ENCODE measurements around the gene LRMDA.

Gene LRMDA

DNA sequence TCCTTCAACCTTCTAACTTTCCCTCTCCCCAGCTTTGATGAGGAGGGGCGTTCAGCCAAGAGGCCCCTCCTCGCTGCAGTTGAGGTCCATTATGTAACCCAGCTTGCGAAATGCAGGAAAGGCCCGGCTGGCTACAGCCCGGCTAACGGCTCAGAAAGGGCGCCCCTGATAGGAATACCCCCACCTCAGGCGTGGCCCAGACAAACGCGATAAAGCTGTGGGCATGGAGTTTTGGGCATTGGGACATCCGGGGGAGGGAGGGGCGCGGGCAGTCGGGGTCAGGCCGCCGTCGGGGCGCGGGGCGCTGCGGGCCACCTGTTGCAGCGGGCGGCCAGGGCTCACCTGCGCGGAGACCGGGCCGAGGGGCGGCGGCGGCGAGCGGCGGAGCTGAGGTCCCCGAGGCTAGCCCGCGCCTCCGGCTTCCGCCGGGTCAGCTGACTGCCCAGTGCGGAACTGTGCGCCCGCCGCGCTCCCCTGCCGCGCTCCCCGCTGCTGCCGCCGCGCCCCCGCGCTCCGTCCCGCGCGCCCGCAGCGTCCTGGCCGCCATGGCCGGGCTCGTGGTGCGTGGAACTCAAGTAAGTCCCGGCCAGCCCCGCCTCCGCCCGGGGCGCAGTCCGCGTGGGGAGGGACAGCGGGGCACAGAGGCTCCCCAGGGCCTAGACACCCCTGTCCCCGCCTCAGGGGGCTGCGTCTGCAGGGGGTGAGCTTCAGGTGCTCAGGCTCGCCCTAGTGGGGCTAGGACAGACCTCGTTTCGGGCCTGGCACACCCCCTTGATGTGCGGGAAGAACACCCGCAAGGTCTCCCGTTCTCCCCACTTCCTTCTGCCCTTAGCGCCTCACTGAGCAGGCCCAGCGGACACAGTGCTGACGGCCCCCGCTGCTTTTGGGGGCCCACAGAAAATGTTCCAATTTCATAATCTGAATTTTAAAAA lies at the start of gene LRMDA:
Gene LRMDA, plus strand, starts transcription at position 445 of the 932 bp plus-strand sequence.
- no peak for DNase-seq

DNA sequence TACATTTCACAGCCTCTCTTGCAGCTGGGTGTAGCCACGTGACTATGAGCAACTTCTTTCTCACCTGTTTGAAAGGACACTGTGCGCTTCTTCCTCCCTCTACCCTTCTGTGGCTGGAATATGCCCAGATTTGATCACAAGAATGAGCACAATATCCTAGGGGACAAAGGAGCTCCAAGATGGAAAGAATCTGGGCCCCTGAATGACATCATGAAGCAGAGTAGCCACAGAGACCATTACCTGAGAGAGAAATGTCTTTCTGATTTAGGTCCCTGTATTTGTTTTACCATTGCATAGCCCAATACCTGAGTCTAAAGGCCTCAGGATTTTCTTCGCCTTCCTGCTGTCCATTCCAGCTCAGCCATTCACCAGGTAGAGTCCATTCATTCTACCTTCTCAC lies 45.3 kb upstream of the LRMDA start:
- DNase-seq: no peak

DNA sequence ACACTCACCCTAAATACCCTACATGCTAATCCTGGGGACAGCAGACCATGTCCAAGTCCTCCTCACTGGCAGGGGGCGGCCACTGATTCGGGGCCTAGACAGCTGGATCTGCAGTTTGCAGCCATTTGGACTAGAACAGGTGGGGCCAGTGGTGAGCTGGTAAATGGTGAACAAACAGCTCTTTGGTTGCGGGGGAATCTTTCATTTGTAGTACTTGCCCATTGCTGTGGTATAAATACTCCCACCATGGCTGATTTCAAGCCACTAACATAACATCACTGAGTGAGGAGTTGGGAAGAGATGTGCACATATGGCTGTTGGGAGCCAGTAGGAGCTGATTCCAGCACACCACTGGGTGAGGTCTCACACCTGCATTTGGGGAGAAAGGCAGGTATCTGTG lies 43.3 kb upstream of the LRMDA start:
- DNase-seq: no peak

DNA sequence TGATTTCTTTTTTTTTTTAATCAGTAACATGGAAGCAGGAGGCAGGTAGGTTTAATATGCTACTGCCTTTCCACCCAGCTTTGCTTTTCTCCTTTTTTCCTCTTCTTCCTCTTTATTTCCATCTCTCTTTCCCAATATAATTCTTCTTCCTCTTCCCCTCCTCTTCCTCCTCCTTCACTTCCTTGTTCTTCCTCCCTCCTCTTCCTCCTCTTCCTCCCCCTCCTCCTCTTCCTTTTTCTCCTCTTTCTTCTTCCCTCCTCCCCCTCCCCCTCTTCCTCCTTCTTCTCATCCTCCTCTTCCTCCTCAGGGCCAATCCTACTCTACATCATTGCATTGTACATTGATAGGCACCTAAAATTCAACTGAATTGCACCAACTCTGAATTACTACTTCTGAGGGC lies 41.2 kb upstream of the LRMDA start:
- no peak for DNase-seq

DNA sequence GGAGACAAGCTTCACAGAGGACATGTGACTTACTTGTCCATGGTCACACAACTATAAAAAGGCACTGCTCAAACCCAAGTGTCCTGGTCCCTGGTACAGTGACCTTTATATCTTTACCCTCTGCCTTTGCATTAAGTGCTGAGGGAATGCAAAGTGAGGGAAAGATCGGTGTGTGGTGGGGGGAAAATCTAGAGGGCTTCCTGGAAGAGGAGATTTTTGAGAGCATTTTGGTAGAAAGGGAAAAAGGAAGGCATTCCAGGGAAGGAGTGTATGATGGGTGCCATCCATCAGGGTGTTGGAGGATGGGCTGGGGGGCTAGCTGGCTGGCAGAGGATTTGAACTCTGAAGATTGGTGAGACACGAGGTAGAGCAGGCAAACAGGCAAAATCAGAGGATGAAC lies 39.2 kb upstream of the LRMDA start:
- no peak for DNase-seq

DNA sequence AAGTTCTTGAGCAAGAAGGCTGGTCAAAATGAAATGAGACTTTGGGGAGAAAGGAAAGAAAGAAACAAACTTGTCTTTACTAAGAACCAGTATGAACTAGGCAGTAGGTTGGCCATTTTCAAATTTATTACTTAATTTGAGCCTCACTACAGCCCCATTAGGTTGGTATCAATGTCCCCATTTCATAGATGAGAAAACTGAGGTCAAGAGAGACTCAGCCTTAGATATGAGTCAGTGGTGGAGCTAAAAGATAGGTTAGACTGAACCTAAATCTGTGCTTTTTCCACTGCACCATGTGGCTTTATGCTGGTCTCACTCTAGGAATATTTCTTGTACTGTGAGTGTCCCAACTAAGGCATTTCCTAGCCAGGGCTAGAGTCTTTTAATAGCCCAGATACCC lies 38.7 kb upstream of the LRMDA start:
- DNase-seq: no peak

DNA sequence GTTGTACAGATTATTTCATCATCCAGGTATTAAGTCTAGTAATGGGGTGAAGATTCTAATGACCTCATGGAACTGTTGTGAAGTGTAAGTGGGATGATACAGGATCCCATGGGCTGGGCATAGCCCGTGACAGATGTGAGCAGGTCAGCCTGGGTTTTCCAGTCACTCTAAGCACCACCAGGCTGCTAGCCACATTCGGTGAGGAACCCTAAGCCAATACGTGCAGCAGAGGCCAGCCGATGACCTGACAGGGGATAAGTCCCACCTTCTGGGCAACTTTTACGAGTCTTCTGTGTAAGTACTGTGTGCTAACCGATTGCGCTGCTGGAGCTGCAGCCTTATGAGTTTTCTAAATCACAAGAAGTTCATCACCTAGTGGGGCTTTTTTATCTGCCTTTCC lies 37.2 kb upstream of the LRMDA start:
- no peak for DNase-seq

DNA sequence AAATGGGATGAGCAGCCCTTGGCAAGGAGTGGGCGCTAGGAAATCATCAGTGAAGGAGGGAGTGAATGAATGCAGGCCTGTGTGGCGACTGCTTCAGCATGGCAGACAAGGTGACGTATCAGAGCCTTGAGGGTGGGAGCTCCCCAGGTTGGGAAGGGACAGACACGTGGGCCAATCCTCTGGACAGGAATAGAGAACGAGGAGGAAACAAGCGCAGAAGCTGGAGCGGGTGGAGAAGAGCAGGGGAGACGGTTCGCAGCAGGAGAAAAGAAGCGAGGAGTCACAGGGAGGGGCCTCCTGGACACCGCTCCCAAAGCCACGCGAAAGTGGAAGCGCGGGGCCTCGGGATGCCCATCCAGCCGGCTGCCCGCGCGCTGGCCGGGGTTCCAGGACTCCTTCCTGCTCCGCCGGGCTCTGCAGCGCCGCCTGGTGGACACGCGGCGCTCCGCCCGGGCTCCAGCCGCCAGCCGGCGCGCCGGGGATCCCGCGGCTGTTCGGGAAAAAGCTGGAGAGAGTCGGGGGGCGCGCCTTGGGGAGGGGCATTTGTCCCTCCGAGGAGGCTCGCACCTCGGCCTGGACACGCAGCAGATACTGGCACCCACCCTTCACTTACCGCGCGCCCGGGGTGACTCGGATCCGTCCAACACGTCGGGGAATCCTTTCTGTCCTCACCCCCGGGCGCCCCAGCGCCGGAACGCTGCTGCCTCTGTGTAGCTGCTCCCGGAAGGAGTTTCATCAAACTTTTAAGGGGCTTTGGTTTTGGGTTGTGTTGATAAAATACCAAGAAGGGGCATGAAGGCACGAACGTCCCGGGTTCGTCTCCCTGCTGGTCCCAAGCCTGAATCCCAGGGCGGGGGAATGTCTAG lies 36.1 kb upstream of the LRMDA start:
- no peak for DNase-seq

DNA sequence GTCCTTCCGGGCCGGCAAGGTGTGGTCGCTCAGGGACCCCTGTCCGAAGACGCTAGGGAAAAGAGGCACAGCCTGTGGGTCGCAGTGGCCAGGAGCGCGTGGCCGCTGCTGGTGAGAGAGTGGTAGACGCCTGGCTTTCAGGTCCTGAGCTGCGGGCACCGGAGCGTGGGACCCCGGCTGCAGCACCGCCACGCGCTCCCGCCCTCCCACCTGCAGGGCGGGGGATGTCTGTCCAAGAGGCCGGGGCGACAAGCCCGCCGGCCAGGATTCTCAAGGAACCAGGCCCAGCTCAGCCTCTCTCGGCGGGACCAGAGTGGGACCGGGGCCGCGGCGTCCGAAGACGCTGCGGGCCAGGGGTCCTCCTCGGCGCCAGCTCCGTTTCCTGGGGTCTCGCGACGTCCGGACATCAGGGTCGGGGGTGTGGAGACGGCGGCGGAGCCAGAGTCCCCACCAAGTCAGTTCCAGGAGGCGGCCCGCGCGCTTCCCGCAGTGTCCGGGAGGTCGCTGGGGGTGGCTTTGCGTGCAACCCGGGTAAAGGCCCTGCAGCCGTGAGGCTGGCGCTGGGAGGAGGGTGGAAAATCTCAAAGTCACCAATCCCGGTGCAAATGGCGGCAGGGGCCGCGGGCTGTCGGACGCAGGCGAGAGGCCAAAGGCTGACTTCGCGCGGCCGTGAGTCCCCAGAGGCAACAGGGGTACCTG lies 35.3 kb upstream of the LRMDA start:
- no peak for DNase-seq

DNA sequence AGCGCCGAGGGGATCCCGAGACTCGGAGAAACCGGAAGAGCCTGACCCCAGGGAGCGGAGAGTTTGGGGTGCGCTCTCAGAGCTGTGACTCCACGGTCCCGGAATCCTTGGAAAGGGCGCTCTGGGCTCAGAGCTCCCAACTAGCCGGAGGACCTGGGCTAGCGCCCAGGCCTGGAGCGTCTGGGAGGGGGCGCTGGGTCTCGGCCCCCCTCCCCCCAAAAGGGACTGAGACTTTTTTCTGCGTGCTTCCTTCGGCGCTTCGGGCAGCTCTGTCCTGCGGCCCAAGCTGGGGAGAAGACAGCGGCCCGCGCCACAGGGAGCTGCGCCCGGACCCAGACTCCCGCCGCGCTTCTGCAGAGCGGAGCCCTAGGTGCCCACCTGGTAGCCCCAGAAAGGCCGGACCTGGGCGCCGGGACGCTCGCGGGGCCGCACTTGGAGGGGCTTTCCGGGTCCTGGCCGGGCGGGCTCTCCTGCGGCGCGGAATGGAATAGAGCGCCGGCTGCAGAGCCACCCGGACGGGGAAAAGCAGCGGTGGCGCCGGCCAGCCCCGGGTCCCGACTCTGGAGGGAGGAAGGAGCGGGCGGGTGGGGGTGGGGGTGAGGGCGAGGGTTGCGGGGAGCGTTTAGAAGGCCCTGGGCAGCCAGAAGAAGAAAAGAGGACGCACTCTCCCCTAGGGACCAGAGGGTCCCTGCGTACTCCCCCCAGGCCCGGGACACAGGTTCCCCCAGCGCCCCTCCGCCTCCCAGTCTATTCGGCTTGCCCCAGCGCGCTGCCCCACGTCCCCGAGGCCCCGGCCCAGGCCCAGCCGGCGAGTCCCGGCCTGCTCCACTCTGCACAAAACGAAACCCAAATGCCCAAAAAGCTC lies 34.6 kb upstream of the LRMDA start:
- DNase-seq: no peak

DNA sequence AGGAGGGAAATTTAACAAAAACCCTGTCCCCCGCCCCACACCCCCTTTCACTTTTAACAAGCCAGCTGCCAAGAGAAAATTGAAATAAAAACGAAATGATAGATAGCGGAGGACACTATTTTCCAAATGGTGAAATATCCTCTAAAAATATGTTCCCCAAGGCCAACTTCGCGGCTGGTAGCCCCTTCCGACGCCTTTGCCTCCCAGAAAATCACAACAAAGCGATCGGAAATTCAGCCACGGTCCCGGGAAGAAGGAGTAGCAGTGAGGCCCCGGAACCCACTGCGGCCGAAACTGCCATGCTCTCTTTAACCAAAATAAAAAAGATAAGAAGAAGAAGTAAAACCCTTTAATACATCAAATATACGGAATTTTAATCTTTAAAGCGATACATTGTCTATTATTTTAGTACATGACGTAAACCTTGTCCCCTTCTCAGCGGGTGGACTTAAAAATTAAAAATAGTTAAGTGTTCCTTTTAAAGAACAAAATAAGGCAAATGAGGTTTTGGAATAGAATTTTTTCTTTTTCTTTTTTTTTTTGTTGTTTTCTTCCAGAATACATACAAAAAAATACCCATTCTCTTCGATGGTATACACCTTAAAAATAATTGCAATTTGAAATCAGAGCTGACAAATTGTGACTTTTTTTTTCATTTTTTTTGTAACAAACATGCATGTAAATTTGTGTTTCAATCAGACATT lies 33.8 kb upstream of the LRMDA start:
- no peak for DNase-seq

DNA sequence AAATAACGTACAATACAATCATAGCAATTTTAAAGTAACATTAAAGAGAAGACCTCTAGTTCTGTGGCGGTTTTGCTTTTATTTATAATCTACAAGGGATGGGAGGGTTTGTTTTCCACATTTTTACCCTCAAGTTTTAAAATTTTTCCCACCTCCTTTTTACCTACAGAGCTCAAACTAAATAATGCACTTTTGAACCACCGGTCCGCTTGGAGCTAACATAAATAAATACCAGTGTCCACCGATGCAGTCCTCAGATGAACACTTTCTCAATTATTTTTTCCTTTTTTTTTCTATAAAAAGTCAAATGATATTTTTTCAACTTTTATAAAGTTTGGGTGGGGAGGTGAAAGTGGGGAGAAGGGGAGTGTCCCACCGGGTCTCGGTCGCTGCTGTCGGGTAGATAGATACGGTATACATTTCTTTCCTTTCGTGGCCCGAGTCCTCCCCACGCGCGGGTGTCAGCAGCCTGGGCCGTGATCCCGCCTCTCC lies 33.2 kb upstream of the LRMDA start:
- DNase-seq: no peak

DNA sequence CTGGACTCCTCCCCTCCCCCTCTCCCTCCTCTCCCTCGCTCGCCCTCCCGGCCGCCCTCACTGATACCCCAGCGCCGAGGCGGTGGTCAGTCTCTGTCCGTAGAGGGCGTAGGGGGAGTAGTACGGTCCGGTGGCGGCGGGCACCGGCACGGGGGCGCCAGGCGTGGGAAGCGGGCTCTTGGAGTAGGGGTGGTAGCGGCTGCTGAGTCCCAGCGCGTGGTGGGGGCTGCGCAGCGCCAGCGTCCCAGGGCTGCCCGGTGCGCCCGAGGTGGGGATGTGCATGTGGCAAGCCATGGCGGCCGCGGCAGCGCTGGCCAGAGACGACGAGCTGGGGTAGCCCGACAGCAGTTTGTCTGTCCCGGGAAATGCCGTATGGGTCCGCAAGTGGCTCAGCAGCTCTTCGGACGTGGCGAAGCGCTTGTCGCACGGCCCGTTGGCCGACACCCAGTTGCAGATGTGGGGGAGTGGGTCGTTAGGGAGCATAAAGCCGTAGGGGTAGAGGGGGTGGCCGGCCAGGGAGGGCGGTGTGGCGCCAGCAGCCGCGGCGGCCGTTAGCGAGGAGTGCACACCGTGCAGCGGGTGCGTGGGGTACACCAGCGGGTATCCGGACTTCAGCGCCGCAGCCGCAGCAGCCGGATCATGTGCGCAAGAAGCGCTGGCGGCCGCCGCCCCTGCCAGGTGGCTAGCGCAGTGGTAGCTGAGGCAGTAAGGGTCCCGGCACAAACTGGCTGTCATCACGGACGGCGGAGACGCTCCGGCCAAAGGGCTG lies 32.5 kb upstream of the LRMDA start:
- no peak for DNase-seq

DNA sequence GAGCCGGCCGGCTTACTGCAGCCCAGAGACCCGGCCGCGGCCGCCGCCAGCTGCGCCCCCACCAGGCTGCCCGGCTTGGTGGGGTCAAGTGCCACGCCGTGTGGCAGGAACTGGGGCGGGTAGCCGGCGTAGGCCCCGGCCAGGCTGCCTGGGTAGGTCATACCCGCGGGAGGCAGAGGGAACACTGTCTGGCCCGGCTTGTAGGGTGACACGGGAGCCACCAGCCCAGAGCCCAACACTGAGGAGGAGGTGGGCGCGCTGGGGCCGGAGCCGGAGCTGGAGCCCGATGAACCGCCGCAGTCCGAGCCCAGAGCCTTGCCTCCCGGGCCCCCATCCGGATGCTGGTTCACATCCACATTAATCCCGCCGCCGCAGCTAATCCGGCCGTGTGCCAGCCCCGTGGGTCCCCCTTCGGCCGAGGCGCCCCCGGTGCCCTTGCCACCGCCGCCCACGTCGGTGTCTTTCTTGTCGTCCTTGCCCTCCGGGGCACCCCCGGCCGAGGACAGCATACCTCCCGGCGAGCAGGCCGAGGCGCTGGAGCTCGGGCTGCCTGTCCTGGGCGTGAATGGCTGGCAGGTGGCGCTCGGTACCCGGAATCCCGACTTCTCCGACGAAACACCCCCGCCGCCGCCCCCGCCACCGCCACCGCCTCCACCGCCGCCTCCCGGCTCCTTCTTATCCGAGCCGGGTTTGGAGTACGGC lies 31.8 kb upstream of the LRMDA start:
- peak; percentile 29 for DNase-seq

DNA sequence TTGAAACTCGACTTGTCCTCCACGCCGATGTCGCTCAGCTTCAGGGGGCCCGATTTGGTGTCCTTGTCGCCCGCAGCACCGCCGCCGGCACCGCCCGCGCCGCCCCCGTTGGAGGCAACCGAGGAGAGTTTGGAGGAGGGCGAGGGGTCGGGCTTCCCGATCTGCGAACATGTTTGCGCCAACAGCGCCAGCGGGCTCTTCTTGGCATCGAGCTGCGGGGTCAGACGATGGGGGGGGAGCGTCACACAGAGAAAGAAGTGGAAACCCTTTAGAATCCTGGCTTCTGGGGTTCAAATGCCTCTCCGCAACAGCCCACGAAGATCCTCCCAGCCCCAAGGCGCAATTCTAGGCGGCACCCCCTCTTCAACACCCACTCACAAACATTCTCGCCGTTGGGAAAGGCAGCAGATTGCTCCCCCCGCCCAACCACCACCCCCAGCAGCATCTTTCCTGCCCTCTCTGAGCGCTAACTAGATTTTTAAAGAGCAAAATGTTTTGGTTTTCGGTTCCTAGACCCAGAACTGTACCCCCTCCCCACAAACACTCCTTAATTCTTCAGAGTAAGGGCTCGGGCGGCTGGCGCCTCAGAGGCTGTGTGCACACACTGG lies 31.2 kb upstream of the LRMDA start:
- no peak for DNase-seq

DNA sequence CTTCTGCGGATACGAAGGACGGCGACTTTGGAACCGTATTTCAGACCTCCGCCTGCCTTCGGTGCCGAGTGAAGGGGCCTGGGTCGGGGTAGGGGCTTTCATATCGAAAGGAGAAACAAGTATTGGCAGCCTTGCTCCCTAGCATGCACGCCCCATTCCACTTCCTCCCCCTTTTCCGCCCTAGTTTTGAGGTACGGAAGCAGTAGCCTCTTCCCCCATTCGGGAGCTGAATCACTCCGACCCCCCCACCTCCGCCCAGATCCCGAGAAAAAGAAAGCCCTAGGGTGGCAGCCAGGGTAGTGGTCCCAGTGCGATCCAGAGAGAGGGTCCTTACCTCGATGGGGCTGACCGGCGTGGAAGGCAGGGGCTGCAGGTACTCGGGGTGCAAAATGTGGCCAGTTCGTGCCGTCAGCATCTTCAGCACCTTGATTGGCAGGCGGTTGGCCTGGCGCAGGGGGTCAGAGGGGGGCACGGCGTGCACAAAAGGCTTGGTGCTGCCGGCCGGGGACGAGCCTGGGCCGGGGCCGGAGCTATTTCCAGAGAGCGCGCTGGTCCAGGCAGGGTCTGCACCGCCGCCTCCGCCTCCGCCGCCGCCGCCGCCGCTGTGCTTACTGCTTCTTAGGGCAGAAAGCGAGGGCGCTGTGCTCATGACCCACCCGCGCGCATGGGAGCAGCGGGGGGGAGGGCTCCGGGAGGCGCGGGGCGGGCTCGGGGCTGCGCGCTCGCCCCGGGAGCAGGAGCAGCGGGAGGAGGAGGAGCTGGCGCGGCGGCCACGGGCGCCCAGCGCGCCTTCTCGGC lies 30.5 kb upstream of the LRMDA start:
- DNase-seq: no peak

DNA sequence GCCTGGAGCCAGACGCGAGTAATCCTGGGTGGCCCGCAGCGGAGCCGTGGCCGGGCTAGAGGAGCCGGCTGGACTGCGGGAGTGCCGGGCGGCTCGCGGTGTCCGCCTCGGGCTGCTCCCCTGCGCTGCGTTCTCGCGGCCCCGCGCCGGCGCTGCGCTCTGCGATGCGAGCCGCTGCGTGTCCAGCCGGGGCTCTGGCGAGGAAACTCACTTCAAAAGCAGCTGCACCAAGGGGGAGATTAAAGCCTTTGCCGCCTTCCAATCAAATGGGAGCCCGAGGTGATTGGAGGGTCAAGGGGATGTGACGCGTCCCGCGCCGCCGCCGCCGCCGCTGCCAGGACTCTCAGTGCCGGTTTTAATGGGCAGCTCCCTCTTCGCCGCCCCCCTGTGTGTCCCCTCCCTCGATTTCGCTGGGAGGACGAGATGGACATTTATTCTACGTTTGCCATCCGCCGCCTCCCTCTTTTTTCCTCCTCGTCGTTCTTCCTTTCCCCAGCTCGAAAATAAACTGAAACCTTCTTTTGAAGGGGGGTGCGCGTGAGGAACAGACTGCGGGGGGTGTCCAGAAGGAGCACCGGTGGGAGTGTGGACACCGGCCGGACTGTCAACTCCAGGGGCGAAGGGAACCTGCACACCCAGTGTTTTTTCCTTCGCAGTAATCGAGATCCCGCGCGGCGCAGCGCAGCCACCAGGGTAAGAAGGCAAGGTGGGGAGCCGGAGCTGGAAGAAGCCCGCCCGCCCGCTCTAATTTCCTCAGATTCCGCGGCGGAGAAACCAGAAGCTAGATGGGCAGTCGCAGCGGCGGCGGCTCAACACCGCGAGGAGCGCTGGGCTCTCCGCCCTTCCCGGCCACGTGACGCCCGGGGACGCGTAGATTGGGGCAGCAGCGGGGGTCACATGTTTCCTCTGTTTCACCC lies 29.6 kb upstream of the LRMDA start, which contains the start of gene ZNF503:
Gene ZNF503, minus strand, starts transcription at position 196 of the 917 bp plus-strand sequence. CDS start 345 bp downstream, outside the sequence.
- DNase-seq: no peak

Data from activated CD4-positive, alpha-beta T cell treated with anti-CD3 and anti-CD28 coated beads for 1 hour (primary cell).